Subcutaneous adipose tissue (tissue), 4 donors: Measurements from ENCODE around the gene MANBA. TPM values are rescaled to one million over a fixed set of nuclear protein-coding genes. Genes with fewer than 3 reads are reported as not detected.

Source experiments
- total RNA-seq, 4 donors: library from RNA; depleted of rRNA; stranded (reverse); fragments of >200 nt; gene quantifications; one replicate each; pipeline ENCODE4 v1.1.0, GENCODE V29; 2016
- TF ChIP-seq, protein P1 (sequence below): fragments of 450-650 bp; IDR thresholded peaks from one replicate; pipeline ENCODE4 v1.5.1; 2016; ENCODE audit warnings: low read depth, mild to moderate bottlenecking, control low read depth, antibody characterized with exemption, moderate library complexity

Gene MANBA
- total RNA-seq, 4 donors from 2014 or later = 26.8 to 97.2 (median 47.0) TPM

- TF ChIP-seq, protein P1, sequence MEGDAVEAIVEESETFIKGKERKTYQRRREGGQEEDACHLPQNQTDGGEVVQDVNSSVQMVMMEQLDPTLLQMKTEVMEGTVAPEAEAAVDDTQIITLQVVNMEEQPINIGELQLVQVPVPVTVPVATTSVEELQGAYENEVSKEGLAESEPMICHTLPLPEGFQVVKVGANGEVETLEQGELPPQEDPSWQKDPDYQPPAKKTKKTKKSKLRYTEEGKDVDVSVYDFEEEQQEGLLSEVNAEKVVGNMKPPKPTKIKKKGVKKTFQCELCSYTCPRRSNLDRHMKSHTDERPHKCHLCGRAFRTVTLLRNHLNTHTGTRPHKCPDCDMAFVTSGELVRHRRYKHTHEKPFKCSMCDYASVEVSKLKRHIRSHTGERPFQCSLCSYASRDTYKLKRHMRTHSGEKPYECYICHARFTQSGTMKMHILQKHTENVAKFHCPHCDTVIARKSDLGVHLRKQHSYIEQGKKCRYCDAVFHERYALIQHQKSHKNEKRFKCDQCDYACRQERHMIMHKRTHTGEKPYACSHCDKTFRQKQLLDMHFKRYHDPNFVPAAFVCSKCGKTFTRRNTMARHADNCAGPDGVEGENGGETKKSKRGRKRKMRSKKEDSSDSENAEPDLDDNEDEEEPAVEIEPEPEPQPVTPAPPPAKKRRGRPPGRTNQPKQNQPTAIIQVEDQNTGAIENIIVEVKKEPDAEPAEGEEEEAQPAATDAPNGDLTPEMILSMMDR = no peak
Measured at GRCh38 chr4:102610007-102610406, 150.8 kb downstream of the MANBA start.

- TF ChIP-seq, protein P1 = no peak
Measured at GRCh38 chr4:102608190-102608589, 152.6 kb downstream of the MANBA start.

- TF ChIP-seq, protein P1 = no peak
Measured at GRCh38 chr4:102606846-102607450, 153.8 kb downstream of the MANBA start.

DNA sequence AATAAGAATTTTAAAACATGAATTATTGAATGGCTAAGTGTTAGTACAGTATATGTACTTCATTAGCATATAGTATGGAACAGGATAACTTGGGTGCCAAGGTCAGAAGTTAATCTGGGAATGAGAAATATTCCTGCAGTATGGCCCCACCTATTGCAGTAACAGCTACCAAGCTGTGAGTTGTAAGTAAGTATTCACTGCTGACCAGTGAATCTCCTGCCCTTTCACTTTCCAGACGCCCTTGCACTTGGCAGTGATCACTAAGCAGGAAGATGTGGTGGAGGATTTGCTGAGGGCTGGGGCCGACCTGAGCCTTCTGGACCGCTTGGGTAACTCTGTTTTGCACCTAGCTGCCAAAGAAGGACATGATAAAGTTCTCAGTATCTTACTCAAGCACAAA lies 154.5 kb downstream of the MANBA start:
- TF ChIP-seq, protein P1 = no peak

DNA sequence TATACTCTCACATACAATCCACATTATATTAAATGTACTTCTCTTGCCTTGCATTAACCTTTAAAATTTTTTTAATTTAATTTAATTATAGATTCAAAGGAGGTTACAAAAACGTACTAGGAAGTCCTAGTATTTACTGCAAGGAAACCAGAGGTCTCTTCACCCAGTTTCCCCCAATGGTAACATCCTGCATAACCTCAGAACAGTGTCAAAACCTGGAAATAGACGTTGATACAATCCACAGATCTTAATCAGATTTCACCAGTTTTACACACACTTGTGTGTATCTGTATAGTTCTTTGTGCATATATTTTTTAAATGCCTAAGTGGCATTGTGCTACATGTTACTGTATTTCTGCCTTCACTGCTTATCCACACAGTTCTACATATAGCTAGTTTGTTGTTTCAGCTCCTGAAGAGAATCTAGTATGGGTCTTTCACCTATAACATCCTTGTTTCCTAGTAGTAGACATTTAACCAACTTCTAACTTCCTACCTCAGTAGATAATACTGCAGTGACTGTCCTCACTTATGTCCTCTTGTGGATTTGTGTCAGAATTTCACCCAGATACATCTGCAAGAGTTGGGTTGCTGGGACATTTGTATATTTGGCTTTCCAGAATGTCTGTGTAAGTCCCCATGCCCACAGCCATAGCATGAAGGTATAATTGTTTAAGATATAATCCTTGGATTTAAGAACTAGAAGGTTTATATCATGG lies 156.4 kb downstream of the MANBA start:
- TF ChIP-seq, protein P1 = no peak

DNA sequence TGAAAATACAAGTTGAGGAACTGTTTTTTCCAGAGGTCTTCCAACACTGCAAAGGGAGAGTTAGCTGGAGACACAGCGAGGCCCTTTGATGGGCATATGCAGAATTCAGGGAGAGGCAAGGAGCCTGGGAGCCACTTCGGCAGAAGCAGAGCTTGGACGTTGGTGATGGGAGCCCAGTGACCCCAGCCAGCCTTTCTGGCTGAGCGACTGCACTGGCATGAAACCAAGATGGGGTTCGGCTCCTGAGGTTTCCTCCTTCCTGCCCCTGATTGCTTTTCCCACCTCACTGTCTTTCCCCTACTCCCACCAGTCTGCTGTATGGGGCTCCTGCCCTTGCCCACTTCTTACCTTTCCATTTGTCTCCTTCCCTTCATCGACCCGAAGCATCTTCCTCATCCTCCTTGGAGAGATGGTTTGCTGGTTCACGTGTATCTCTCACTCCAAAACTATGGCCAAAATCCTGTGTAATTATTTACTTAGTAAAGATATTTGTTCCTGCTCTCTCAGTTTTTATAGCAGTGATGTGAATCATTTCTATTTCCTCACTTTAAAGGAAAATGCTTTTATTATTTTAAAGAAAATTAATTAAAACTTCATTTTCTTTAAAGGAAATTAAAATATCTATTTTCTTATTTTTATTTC lies 159.1 kb downstream of the MANBA start:
- TF ChIP-seq, protein P1 = no peak

DNA sequence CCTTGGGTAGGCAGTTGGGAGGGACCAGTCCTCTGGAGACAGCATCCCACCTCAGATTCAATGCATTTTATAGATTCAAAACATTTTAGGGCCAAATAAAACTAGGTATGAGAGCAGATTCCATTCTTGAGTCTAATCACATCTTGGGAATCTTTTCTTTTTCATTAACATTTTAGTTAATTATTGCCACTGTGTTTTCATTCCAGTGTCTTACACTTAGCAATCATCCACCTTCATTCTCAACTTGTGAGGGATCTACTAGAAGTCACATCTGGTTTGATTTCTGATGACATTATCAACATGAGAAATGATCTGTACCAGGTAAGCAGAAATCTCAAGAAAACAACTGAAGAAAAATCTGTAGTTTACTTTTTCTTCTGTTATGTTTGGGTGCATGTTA lies 160.1 kb downstream of the MANBA start:
- TF ChIP-seq, protein P1 = no peak
